ENCODE measurements around the gene GDAP2. TPM values are rescaled to one million over a fixed set of nuclear protein-coding genes. Genes with fewer than 3 reads are reported as not detected.

The GDAP2 gene
- total RNA-seq, 1 donor from 2014 or later, result 31.6 TPM

DNA sequence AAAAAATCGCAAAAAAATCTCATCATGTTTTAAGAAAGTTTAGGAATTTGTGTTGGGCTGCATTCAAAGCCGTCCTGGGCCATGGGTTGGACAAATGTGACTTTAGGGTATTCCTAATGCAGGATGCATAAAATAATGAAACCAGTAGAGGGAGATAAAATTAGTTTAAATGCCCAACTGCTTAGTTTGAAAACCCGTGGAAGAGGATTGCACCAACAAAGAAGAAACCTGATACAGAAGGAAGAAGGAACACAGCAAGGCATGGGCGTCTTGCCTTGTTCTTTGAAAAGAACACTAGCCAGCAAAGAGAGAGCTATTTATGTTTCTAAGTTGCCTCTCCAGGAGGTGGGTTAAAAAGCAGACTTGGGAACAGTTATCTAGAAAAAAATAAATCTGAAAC is 38.1 kb upstream of the GDAP2 start:
- H2AFZ ChIP-seq (ENCODE audit: low read depth, low read length), result no peak overlapping the region
- no peak overlapping the region for H3K4me3 Mint-ChIP-seq (ENCODE audit: unreplicated experiment)
- peaks cover 4% of the 10 kb centered on the region for H3K4me1 Mint-ChIP-seq (ENCODE audit: low read depth, unreplicated experiment)
- no peaks in the 10 kb centered on the region for H4K20me1 ChIP-seq (ENCODE audit: insufficient read depth, low read length)
- no peaks in the 10 kb centered on the region for H3K79me2 ChIP-seq (ENCODE audit: insufficient read depth, low read length)
- no peaks in the 10 kb centered on the region for H3K27me3 ChIP-seq (ENCODE audit: insufficient read depth, low read length)
- FAIRE-seq (no peak), DNase-seq (ENCODE audit: low read depth) (peak; percentile 46)
- no peaks in the 10 kb centered on the region for H3K36me3 ChIP-seq (ENCODE audit: insufficient read depth, low read length)
- H3K9me3 ChIP-seq (ENCODE audit: insufficient read depth, low read depth, low read length), result no peaks in the 10 kb centered on the region
- no peak overlapping the region for H3K27ac ChIP-seq (ENCODE audit: low read depth, low read length)
- no peaks in the 10 kb centered on the region for H3K27me3 Mint-ChIP-seq (ENCODE audit: low read depth, unreplicated experiment)
- no peak overlapping the region for H3K4me2 ChIP-seq (ENCODE audit: low read length)
- no peaks in the 10 kb centered on the region for H3K4me1 ChIP-seq (ENCODE audit: insufficient read depth, low read length)
- no peak overlapping the region for H3K9ac ChIP-seq (ENCODE audit: low read length)
- no peaks in the 10 kb centered on the region for H3K9me3 Mint-ChIP-seq (ENCODE audit: unreplicated experiment)
- no peak overlapping the region for H3K4me3 ChIP-seq (ENCODE audit: insufficient read depth, low read depth, low read length)
- no peaks in the 10 kb centered on the region for H3K36me3 Mint-ChIP-seq (ENCODE audit: low read depth, unreplicated experiment)
- TF ChIP-seq, protein P1, sequence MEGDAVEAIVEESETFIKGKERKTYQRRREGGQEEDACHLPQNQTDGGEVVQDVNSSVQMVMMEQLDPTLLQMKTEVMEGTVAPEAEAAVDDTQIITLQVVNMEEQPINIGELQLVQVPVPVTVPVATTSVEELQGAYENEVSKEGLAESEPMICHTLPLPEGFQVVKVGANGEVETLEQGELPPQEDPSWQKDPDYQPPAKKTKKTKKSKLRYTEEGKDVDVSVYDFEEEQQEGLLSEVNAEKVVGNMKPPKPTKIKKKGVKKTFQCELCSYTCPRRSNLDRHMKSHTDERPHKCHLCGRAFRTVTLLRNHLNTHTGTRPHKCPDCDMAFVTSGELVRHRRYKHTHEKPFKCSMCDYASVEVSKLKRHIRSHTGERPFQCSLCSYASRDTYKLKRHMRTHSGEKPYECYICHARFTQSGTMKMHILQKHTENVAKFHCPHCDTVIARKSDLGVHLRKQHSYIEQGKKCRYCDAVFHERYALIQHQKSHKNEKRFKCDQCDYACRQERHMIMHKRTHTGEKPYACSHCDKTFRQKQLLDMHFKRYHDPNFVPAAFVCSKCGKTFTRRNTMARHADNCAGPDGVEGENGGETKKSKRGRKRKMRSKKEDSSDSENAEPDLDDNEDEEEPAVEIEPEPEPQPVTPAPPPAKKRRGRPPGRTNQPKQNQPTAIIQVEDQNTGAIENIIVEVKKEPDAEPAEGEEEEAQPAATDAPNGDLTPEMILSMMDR (IDR thresholded peaks at IDR 0.05; ENCODE audit: insufficient read depth, low read depth, low read length), result peak; percentile 14
- TF ChIP-seq EZH2 (IDR thresholded peaks at IDR 0.05; ENCODE audit: insufficient read depth, low read length), result no peak
- H3K27ac Mint-ChIP-seq (ENCODE audit: unreplicated experiment), result no peak overlapping the region

- Histone ChIP-seq H3K9ac (ENCODE audit: low read length) (no peak overlapping the region), H4K20me1 (ENCODE audit: insufficient read depth, low read length) (no peaks in the 10 kb centered on the region), H3K79me2 (ENCODE audit: insufficient read depth, low read length) (no peaks in the 10 kb centered on the region), H2AFZ (ENCODE audit: low read depth, low read length) (no peak overlapping the region), H3K27me3 (ENCODE audit: insufficient read depth, low read length) (no peaks in the 10 kb centered on the region), H3K4me3 (ENCODE audit: insufficient read depth, low read depth, low read length) (no peak overlapping the region), H3K36me3 (ENCODE audit: insufficient read depth, low read length) (peaks cover 13% of the 10 kb centered on the region), H3K4me2 (ENCODE audit: low read length) (no peak overlapping the region), H3K27ac (ENCODE audit: low read depth, low read length) (no peak overlapping the region), H3K9me3 (ENCODE audit: insufficient read depth, low read depth, low read length) (no peaks in the 10 kb centered on the region), H3K4me1 (ENCODE audit: insufficient read depth, low read length) (no peaks in the 10 kb centered on the region)
- Mint-ChIP-seq H3K27ac (ENCODE audit: unreplicated experiment) (no peak overlapping the region), H3K4me3 (ENCODE audit: unreplicated experiment) (no peak overlapping the region), H3K27me3 (ENCODE audit: low read depth, unreplicated experiment) (no peaks in the 10 kb centered on the region), H3K36me3 (ENCODE audit: low read depth, unreplicated experiment) (no peaks in the 10 kb centered on the region), H3K9me3 (ENCODE audit: unreplicated experiment) (no peaks in the 10 kb centered on the region), H3K4me1 (ENCODE audit: low read depth, unreplicated experiment) (peaks cover 4% of the 10 kb centered on the region)
- DNase-seq (ENCODE audit: low read depth) (peak; percentile 33), FAIRE-seq (no peak)
- TF ChIP-seq, protein P1 (IDR thresholded peaks at IDR 0.05; ENCODE audit: insufficient read depth, low read depth, low read length), result no peak
- no peak for TF ChIP-seq EZH2 (IDR thresholded peaks at IDR 0.05; ENCODE audit: insufficient read depth, low read length)
Measured at GRCh38 chr1:117964290-117965038, 35.0 kb upstream of the GDAP2 start.

GRCh38 chr1:117959364-117959763 is 29.9 kb upstream of the GDAP2 start:
- Histone ChIP-seq H3K4me1 (ENCODE audit: insufficient read depth, low read length) (no peaks in the 10 kb centered on the region), H3K4me2 (ENCODE audit: low read length) (no peak overlapping the region), H3K9me3 (ENCODE audit: insufficient read depth, low read depth, low read length) (no peaks in the 10 kb centered on the region), H3K4me3 (ENCODE audit: insufficient read depth, low read depth, low read length) (no peak overlapping the region), H3K36me3 (ENCODE audit: insufficient read depth, low read length) (peaks cover 50% of the 10 kb centered on the region), H3K27ac (ENCODE audit: low read depth, low read length) (no peak overlapping the region), H2AFZ (ENCODE audit: low read depth, low read length) (no peak overlapping the region), H3K79me2 (ENCODE audit: insufficient read depth, low read length) (no peaks in the 10 kb centered on the region), H3K27me3 (ENCODE audit: insufficient read depth, low read length) (no peaks in the 10 kb centered on the region), H4K20me1 (ENCODE audit: insufficient read depth, low read length) (no peaks in the 10 kb centered on the region), H3K9ac (ENCODE audit: low read length) (no peak overlapping the region)
- no peaks in the 10 kb centered on the region for H3K9me3 Mint-ChIP-seq (ENCODE audit: unreplicated experiment)
- peaks cover 2% of the 10 kb centered on the region for H3K36me3 Mint-ChIP-seq (ENCODE audit: low read depth, unreplicated experiment)
- H3K4me1 Mint-ChIP-seq (ENCODE audit: low read depth, unreplicated experiment), result no peaks in the 10 kb centered on the region
- peak; percentile 48 for DNase-seq (ENCODE audit: low read depth)
- no peak for FAIRE-seq
- no peak overlapping the region for H3K27ac Mint-ChIP-seq (ENCODE audit: unreplicated experiment)
- no peaks in the 10 kb centered on the region for H3K27me3 Mint-ChIP-seq (ENCODE audit: low read depth, unreplicated experiment)
- TF ChIP-seq, protein P1 (IDR thresholded peaks at IDR 0.05; ENCODE audit: insufficient read depth, low read depth, low read length), result no peak
- TF ChIP-seq EZH2 (IDR thresholded peaks at IDR 0.05; ENCODE audit: insufficient read depth, low read length), result no peak
- H3K4me3 Mint-ChIP-seq (ENCODE audit: unreplicated experiment), result no peak overlapping the region

Data from astrocyte (in vitro differentiated cells and primary cell).